PFSK-1 (cell line): ENCODE results near the gene COX6B2.

Source experiments
- POLR2AphosphoS5 ChIP-seq: IDR thresholded peaks from 2 replicates; pipeline ENCODE4 v1.6.1; 2012; ENCODE audit warnings: low read depth, mild to moderate bottlenecking, control low read depth, low read length, moderate library complexity
- TAF1 ChIP-seq: IDR thresholded peaks from 2 replicates; pipeline ENCODE4 v1.6.1; 2012; ENCODE audit warnings: low read length, control low read depth, borderline replicate concordance; ENCODE audit not compliant: insufficient read depth
- TF ChIP-seq, protein P1 (sequence below), 2 experiments: IDR thresholded peaks; 2 replicates each; pipeline versions ENCODE4 v1.6.1 to v1.8.0; 2011 to 2012; ENCODE audit warnings: low read depth in 2 of 2, low read length in 2 of 2, control low read depth in 1 of 2, inconsistent platforms in 1 of 2, mild to moderate bottlenecking in 1 of 2, moderate library complexity in 1 of 2; ENCODE audit not compliant: insufficient read depth in 1 of 2

DNA sequence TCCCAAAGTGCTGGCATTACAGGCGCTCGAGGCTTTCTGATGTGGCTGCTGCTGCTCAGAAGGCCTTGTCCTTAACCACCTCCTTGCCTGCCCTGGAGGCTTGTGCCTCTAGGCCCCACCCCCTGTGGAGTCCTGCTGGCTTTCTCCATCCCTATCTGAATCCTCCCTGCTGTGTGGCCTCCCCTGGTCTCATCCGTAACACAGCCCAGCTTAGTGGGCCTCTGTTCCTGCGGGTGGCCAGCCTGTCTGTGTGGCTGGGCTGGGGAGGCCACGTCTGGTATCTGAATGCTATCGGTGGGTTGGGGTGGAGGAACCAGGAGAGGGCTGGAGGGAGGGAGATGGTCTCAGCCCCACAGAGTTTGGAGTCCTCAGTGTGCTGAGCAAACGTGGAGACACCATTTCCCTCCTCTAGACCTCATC, 36.0 kb upstream of the COX6B2 start:
- TF ChIP-seq, protein P1, sequence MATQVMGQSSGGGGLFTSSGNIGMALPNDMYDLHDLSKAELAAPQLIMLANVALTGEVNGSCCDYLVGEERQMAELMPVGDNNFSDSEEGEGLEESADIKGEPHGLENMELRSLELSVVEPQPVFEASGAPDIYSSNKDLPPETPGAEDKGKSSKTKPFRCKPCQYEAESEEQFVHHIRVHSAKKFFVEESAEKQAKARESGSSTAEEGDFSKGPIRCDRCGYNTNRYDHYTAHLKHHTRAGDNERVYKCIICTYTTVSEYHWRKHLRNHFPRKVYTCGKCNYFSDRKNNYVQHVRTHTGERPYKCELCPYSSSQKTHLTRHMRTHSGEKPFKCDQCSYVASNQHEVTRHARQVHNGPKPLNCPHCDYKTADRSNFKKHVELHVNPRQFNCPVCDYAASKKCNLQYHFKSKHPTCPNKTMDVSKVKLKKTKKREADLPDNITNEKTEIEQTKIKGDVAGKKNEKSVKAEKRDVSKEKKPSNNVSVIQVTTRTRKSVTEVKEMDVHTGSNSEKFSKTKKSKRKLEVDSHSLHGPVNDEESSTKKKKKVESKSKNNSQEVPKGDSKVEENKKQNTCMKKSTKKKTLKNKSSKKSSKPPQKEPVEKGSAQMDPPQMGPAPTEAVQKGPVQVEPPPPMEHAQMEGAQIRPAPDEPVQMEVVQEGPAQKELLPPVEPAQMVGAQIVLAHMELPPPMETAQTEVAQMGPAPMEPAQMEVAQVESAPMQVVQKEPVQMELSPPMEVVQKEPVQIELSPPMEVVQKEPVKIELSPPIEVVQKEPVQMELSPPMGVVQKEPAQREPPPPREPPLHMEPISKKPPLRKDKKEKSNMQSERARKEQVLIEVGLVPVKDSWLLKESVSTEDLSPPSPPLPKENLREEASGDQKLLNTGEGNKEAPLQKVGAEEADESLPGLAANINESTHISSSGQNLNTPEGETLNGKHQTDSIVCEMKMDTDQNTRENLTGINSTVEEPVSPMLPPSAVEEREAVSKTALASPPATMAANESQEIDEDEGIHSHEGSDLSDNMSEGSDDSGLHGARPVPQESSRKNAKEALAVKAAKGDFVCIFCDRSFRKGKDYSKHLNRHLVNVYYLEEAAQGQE (IDR thresholded peaks at IDR 0.05; ENCODE audit: insufficient read depth in 1 of 2, low read depth in 2 of 2, low read length in 2 of 2), result no peak
- no peak; the same call in 1 of the 2 replicates for TF ChIP-seq POLR2AphosphoS5
- no peak for TF ChIP-seq TAF1
